HG03354 (cell line): ENCODE data around the gene TRAF7.
"Not testable (repeated sequence)": the region's sequence is repeated elsewhere in the genome, so short reads cannot be mapped to it uniquely, and the experiment has no call there.

Experiments
- ATAC-seq: cut with Tn5 transposase; IDR thresholded peaks from one replicate; pipeline ENCODE4 v1.9.1; 2021; ENCODE audit warnings: mild to moderate bottlenecking; ENCODE audit not compliant: unreplicated experiment, poor library complexity, severe bottlenecking

Gene TRAF7

GRCh38 chr16:2155091-2155950, at the start of gene TRAF7:
TSS of gene TRAF7 (plus strand) at chr16:2155782. CDS start at chr16:2163921, 8,139 bp downstream.
- ATAC-seq, result peak; percentile 88

GRCh38 chr16:2106211-2106610, 49.4 kb upstream of the TRAF7 start:
- not testable (repeated sequence) for ATAC-seq

DNA sequence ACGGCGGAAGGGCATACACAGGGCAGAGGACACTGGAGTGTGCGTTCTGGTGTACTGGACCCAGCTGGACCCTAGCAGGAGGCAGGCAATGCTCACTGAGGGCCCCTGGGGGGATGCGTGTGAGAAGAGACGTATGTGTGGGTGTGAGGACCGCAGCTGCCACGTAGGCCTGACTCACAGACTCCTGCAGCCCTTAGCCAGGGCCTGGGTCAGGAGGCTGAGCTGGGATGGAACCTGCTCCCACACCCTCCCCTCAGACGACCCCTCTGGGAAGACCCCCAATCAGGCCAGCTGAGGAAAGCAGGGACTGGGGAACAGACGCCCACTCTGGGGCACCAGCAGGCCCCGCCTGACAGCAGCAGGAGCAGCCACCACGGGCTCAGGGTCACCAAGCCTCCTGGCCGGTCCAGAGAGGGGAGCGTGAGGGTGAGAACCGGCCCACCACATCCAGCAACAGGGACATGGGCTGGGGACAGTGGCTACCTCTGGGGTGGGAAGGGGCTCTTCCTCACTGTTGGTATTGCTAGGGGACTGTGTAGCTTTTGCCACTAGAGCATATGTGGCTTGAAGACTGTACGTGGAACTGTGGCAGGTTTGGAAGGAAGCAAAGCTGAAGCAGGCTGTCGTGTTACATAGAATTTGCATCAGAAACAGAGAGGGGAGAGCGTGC, 48.3 kb upstream of the TRAF7 start:
- ATAC-seq, result not testable (repeated sequence)

DNA sequence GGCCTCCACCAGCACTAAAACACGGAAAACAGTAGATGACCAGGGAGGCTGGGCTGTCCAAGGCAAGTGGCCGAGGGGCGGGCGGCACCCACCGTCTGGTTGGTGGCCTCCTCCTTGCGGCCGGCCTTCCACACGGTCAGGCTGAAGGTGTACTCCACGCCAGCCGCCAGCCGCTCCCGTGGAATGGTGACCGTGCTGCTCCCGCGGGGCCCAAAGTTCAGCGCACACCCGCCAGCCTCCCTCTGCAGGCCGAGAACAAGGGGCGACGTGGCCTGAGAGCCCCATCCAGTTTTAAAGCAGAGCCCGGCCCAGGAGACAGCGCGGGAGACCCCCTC, 47.8 kb upstream of the TRAF7 start:
- not testable (repeated sequence) for ATAC-seq

GRCh38 chr16:2108446-2109270, 46.9 kb upstream of the TRAF7 start:
- ATAC-seq, result not testable (repeated sequence)

DNA sequence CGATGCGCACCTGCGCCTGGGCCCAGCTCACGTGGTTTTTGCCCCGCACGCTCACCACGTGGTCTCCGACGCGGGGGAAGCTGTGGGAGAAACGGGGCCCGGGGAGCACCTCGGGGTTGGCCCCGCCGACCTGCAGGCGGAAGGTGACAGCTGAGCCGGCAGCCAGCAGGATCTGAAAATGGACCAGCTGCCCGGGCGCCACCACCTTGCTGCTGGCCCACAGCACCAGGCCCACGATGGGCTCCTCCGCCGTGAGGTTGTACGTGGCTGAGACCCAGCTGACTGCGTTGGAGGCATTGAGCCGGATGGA, 46.4 kb upstream of the TRAF7 start:
- ATAC-seq, result not testable (repeated sequence)

DNA sequence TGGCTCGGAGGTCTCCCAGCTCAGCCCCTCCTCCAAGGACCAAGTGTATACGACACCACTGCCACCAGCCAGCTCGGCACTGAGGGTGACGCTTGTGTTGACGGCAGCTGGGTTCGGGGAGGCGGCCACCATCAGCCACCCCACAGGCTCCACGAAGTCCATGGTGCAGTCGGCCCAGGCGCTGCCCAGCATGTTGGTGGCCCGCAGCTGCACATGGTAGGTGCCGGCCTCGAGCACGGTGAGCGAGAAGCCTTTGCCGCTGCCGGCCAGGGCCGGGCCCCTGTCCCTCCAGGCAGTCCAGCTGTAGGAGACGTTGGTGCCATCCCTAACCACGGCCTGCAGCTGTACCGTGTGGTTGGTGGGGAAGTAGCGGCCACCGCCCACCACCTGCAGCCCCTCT, 45.7 kb upstream of the TRAF7 start:
- not testable (repeated sequence) for ATAC-seq

DNA sequence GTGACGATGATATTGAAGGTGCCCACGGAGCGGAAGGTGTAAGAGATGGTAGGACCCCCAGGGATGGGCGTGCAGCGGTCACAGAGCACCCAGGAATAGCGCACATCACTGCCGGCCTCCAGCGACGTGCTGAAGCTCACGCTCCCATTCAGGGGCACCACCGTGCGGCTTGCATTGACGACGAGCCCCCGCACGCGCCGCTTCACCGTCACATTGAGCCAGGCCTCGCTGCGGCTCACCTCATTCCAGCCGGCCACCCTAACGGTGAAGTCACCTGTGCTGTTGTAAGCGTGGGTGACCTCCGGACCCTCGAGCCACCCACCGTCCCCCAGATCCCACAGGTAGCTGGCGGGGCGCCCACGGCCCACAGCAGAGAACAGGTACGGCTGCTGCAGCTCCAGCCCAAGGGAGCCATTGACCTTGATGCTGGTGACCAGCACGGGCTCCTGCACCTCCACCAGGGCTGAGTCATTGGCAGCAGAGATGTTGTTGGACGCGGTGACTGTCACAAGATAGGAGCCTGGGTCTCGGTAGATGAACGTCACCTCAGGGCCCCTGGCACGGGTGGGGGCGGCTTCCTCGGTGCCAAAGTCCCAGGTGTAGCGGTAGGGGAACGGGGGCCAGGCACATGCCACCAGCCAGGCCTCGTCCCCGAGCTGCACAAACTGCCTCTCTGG, 45.1 kb upstream of the TRAF7 start:
- not testable (repeated sequence) for ATAC-seq

- not testable (repeated sequence) for ATAC-seq
Observed at GRCh38 chr16:2111009-2111353, 44.6 kb upstream of the TRAF7 start.

- ATAC-seq, result not testable (repeated sequence)
Observed at GRCh38 chr16:2111412-2112335, 43.9 kb upstream of the TRAF7 start.

- not testable (repeated sequence) for ATAC-seq
Observed at GRCh38 chr16:2112539-2113106, 43.0 kb upstream of the TRAF7 start.

DNA sequence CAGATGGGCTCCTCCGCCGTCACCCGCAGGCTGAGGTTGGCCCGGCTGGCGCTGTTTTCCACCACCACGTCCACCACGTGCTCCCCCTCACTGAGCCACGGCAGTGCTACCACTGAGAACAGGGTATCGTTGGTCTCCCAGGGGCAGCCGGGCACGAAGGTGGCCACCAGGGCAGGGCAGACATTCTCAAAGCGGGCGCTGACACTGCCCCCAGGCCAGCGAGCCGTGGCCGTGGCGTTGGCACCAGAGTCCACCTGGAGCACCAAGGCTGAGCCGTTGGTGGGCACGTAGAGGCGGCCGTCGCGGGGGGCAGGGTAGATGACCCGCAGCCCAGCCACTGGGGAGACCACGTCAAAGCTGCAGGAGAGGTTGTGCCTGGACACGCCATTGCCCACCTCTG, 41.4 kb upstream of the TRAF7 start:
- not testable (repeated sequence) for ATAC-seq

DNA sequence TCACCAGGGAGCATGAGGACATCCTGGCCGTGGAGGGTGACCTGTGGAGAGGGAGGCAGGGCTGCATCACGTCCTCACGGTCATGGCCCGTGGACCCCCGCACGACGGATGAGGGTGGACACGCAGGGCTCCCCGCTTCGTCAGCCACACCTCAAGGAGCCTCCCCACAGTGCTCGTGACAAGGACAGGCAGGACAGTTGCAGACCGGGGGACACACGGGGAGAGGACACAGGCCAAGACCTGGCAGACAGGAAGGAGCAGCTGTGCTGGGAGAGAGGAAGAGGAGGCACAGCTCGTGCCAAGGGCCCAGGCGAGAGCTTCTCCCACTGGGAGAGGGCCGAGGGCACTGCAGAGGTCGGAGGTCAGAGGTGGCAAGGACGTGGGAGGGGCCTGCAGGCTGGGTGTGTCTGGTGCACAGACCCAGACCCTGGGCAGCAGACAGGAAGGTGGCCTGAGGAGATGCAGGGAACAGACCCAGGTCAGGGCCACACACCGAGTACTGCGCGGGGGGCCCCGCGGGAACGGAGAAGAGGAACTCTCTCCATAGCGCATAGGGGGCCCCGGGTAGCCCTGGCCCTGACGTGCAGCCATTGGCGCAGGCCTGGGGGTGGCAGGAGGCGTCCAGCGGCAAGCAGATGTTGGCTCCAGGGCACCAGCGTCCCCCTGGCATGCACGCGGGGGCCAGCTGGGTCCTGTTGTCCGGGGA, 40.5 kb upstream of the TRAF7 start:
- ATAC-seq, result not testable (repeated sequence)

- no peak for ATAC-seq
Observed at GRCh38 chr16:2115591-2115973, 40.0 kb upstream of the TRAF7 start.

DNA sequence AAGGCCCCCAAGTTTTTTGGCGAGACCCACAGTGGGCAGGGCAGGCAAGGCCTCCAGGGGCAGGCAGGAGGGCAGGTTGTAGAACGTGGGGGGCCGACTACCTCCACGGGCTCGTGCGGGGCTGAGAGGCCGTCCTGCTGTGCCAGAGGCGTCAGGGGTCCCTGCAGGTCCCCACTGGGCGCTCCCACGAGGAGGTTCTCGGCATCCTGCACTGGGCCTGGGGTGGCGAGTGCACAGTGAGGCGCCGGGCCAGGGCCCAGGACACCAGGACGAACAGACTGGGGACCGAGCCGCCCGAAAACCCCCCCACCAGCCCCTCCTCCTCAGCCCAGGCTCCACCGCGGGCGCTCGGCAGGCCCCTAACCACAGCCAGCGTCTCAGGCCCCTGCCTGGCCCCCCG, 39.2 kb upstream of the TRAF7 start:
- ATAC-seq, result not testable (repeated sequence)

DNA sequence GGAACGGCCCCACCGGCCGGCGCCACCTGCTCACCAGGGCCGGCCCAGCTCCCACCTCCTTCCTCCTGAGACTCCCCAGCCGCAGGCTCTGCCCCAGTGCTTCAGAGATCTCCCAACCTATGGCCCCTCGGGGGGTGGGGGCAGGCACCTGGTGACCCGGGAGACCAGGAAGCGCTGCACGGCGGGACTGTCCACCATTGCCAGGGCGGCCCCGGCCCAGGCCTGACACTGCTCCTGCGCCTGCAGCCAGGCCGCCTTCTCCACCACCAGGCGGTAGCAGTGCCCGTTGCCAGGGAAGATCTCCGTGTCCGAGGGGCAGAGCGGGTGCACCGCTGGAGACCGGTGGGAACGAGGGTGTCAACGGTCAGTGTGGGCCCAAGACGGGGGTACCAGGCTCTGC, 38.2 kb upstream of the TRAF7 start:
- not testable (repeated sequence) for ATAC-seq

- ATAC-seq, result not testable (repeated sequence)
Observed at GRCh38 chr16:2117960-2118722, 37.4 kb upstream of the TRAF7 start.
